DOHH2 (cell line): ENCODE data around the gene TWF2.

ENCODE experiments used
- H3F3A ChIP-seq: fragments of 200-600 bp; sonication (generic), shearing (Covaris generic); 2 replicates; pipeline ENCODE4 v1.6.0; 2016; ENCODE audit warnings: antibody characterized with exemption, mild to moderate bottlenecking; ENCODE audit not compliant: control insufficient read depth, insufficient read depth
- H3K27ac ChIP-seq: fragments of 200-600 bp; sonication (generic); 2 replicates; pipeline ENCODE4 v1.5.1; 2014; ENCODE audit warnings: low read depth, mild to moderate bottlenecking, low read length, moderate library complexity
- H3K27me3 ChIP-seq: fragments of 200-600 bp; sonication (generic); 2 replicates; pipeline ENCODE4 v1.6.1; 2014; ENCODE audit warnings: mild to moderate bottlenecking, low read length, mixed read lengths; ENCODE audit not compliant: control insufficient read depth
- H3K36me3 ChIP-seq: fragments of 200-600 bp; sonication (generic); 2 replicates; pipeline ENCODE4 v1.6.1; 2014; ENCODE audit warnings: mild to moderate bottlenecking, low read length, moderate library complexity, mixed read lengths; ENCODE audit not compliant: control insufficient read depth
- H3K4me1 ChIP-seq: fragments of 200-600 bp; sonication (generic); 2 replicates; pipeline ENCODE4 v1.6.1; 2014; ENCODE audit warnings: mild to moderate bottlenecking, low read length, mixed read lengths; ENCODE audit not compliant: control insufficient read depth
- H3K4me2 ChIP-seq: fragments of 200-600 bp; sonication (generic); 2 replicates; pipeline ENCODE4 v1.6.0; 2014; ENCODE audit warnings: mild to moderate bottlenecking, low read length, moderate library complexity
- H3K4me3 ChIP-seq: fragments of 200-600 bp; sonication (generic); 2 replicates; pipeline ENCODE4 v1.5.1; 2014; ENCODE audit warnings: mild to moderate bottlenecking, low read length, mixed read lengths
- H3K79me2 ChIP-seq: fragments of 200-600 bp; sonication (generic); 2 replicates; pipeline ENCODE4 v1.6.1; 2014; ENCODE audit warnings: mild to moderate bottlenecking, low read length, mixed read lengths; ENCODE audit not compliant: control insufficient read depth
- H3K9me2 ChIP-seq: fragments of 200-600 bp; sonication (generic); replicated peaks from 2 replicates; pipeline ENCODE4 v1.6.1; 2014; ENCODE audit warnings: mild to moderate bottlenecking, low read length, mixed read lengths; ENCODE audit not compliant: control insufficient read depth
- H3K9me3 ChIP-seq: fragments of 200-600 bp; sonication (generic); 2 replicates; pipeline ENCODE4 v1.6.1; 2014; ENCODE audit warnings: antibody characterized with exemption, low read length, mixed read lengths; ENCODE audit not compliant: control insufficient read depth, insufficient read depth
- H4K20me1 ChIP-seq: fragments of 200-600 bp; sonication (generic); 2 replicates; pipeline ENCODE4 v1.6.0; 2014; ENCODE audit warnings: low read depth, mild to moderate bottlenecking, antibody characterized with exemption, low read length, moderate library complexity; ENCODE audit not compliant: control insufficient read depth, insufficient read depth
- CTCF ChIP-seq: fragments of 200-600 bp; sonication (generic); IDR thresholded peaks from one replicate; pipeline ENCODE4 v1.5.1; 2014; ENCODE audit warnings: antibody characterized with exemption, mild to moderate bottlenecking, low read depth, low read length; ENCODE audit not compliant: poor library complexity, severe bottlenecking
- EZH2phosphoT487 ChIP-seq: fragments of 200-600 bp; sonication (generic); IDR thresholded peaks from 2 replicates; pipeline ENCODE4 v1.6.1; 2017; ENCODE audit warnings: borderline replicate concordance, mild to moderate bottlenecking, antibody characterized with exemption, low read length, moderate library complexity, mixed read lengths

TWF2 gene

DNA sequence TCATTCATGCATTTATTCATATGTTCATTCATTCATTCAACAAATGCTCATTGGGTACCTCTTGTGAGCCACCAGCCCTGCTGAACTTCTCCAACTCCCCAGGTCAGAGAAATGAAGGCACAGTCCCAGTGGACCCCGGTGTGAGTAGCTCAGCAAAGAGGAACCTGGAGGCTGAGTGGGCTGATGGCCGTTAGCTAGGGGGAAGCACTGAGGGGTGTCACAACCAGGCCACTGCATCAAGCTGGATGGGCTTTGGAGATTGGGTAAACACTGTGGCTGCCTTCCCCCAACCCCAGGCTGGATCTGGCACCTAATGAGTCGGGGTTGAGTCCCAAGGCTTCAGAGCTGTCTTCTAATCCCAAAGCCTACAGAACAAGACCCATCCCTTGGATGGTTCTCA lies 53.1 kb downstream of the TWF2 start:
- Histone ChIP-seq H3K36me3 (no peaks in the 10 kb centered on the region), H3K9me3 (no peaks in the 10 kb centered on the region), H3F3A (no peaks in the 10 kb centered on the region), H3K27me3 (no peaks in the 10 kb centered on the region), H3K9me2 (no peaks in the 10 kb centered on the region), H4K20me1 (no peaks in the 10 kb centered on the region), H3K79me2 (no peaks in the 10 kb centered on the region), H3K4me1 (no peaks in the 10 kb centered on the region), H3K27ac (no peak overlapping the region), H3K4me2 (no peak overlapping the region), H3K4me3 (no peak overlapping the region)
- TF ChIP-seq EZH2phosphoT487 (no peak), CTCF (no peak)

- TF ChIP-seq EZH2phosphoT487 (no peak), CTCF (no peak)
- H3K9me3 ChIP-seq: no peaks in the 10 kb centered on the region
- peaks cover 3% of the 10 kb centered on the region; the same call in 1 of the 2 replicates for H3K4me1 ChIP-seq
- no peaks in the 10 kb centered on the region for H3F3A ChIP-seq
- no peak overlapping the region for H3K4me3 ChIP-seq
- no peaks in the 10 kb centered on the region for H3K27me3 ChIP-seq
- no peaks in the 10 kb centered on the region for H4K20me1 ChIP-seq
- H3K36me3 ChIP-seq: no peaks in the 10 kb centered on the region
- no peaks in the 10 kb centered on the region for H3K9me2 ChIP-seq
- H3K4me2 ChIP-seq: no peak overlapping the region
- H3K27ac ChIP-seq: no peak overlapping the region
- H3K79me2 ChIP-seq: no peaks in the 10 kb centered on the region
These were observed 53.6 kb downstream of the TWF2 start for GRCh38 chr3:52185311-52185710.

DNA sequence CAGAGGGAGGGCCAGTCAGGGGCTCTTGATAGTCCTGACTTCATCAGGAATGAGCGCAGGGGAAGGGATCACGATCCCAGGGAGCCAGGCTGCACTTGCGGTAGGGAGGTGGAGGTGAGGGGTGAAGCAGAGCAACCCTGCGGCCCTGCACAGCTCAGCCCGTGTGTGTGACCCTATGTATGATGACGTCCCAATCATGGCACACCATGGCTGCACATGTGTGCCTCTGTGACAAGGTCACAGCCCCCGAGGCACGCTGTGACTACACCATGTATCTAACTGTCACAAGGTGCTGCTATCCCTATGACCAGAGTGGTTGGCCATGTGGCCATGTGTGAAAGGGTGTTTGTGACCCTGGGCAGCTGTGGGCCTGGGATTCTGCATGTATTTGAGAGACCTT lies 54.3 kb downstream of the TWF2 start:
- Histone ChIP-seq H3K79me2 (no peaks in the 10 kb centered on the region), H3K4me1 (peaks cover 3% of the 10 kb centered on the region; the same call in 1 of the 2 replicates), H3K9me3 (no peaks in the 10 kb centered on the region), H3F3A (no peaks in the 10 kb centered on the region), H3K27ac (no peak overlapping the region), H3K27me3 (no peaks in the 10 kb centered on the region), H4K20me1 (no peaks in the 10 kb centered on the region), H3K4me2 (no peak overlapping the region), H3K36me3 (no peaks in the 10 kb centered on the region), H3K4me3 (no peak overlapping the region), H3K9me2 (no peaks in the 10 kb centered on the region)
- TF ChIP-seq CTCF: no peak
- no peak for TF ChIP-seq EZH2phosphoT487
